NCI-H82 (cell line): ENCODE data around the gene ZNF548.
"Not testable (repeated sequence)": the region's sequence is repeated elsewhere in the genome, so short reads cannot be mapped to it uniquely, and the experiment has no call there.

Experiments used
- DNase-seq: peaks from one replicate; lab custom pipeline; 2025; lab: John Stamatoyannopoulos, UW

Gene ZNF548

GRCh38 chr19:57389730-57390598 is at the start of gene ZNF548:
TSS of gene ZNF548 (plus strand) at chr19:57389854. CDS start at chr19:57390100, 246 bp downstream.
- peak; percentile 99 for DNase-seq

- no peak for DNase-seq
These were observed 47.1 kb upstream of the ZNF548 start for GRCh38 chr19:57342582-57342981.

GRCh38 chr19:57348136-57348535 is 41.5 kb upstream of the ZNF548 start:
- peak; percentile 5 for DNase-seq

- DNase-seq: peak; percentile 97
These were observed 38.5 kb upstream of the ZNF548 start, which contains the start of gene ZNF304 for GRCh38 chr19:57350877-57351805. TSS of gene ZNF304 (plus strand) at chr19:57351271. CDS start at chr19:57351665, 394 bp downstream.

DNA sequence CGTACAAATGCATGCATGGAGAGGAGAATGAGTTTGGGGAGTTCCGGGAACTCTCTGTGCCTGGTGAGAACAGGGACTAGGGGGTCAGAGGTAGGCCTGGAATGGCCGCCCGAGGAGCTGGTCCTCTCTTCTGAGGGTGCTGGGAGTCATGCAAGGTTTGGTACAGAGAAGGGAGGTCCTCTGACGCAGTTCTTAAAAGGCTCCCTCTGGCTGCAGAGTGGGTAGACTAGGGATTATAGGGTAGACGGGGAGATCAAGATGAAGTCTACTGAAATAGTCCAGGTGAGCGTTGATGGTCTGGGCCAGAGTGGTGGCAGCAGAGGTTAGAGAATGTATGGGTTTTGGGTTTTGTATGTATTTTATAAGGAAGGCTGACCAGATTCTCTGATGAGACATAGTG is 37.8 kb upstream of the ZNF548 start:
- DNase-seq: peak; percentile 13

GRCh38 chr19:57355916-57356315 is 33.7 kb upstream of the ZNF548 start:
- no peak for DNase-seq

DNA sequence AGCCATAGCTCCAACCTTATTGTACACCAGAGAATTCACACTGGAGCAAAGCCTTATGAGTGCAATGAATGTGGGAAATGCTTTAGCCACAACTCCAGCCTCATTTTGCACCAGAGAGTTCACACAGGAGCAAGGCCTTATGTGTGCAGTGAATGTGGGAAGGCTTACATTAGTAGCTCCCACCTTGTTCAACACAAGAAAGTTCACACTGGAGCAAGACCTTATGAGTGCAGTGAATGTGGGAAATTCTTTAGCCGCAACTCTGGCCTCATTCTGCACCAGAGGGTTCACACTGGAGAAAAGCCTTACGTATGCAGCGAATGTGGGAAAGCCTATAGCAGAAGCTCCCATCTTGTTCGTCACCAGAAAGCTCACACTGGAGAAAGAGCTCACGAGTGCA is 32.2 kb upstream of the ZNF548 start:
- no peak for DNase-seq

DNA sequence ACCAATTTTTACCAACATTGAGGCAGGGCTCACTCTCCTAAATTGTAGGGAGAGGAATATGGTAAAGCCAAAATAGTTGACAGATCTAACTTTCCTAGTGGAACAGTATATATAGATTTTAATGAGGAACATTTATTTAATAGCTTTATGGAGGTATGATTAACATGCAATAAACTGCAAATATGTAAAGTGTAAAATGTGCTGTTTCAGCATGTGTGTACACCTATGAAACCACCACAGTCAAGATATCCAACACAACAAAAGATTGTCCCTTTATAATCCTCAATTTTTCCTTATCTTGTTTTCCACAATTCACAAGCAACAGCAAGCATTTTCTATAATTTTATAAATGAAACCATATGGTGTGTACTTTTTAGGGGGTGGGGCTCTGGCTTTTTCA is 30.4 kb upstream of the ZNF548 start:
- DNase-seq: no peak

DNA sequence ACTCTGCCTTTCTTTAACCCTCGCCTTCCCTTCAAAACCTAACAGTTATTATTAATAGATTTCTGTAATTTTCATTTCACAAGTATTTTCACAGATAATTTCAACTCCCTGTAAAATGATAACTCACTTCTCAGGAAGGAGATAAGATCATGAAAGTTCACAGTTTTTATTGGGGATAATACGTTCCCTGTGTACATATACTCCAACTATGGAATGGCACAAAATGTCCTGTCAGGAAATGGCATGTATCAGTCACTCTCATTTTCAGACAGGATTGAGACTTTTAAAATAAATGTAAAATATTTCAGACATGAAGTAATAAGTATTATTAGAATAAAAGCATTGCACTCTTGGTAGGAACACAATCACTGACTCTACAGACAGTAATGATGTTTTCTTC is 27.2 kb upstream of the ZNF548 start:
- DNase-seq: no peak

- DNase-seq: peak; percentile 99
These were observed 26.5 kb upstream of the ZNF548 start, which contains the start of the genes TRAPPC2B and ZNF547 for GRCh38 chr19:57362997-57363687. TSS of gene TRAPPC2B (plus strand) at chr19:57363551. CDS start at chr19:57364834, 1,283 bp downstream. TSS of gene ZNF547 (plus strand) at chr19:57363551. CDS start at chr19:57368556, 5,005 bp downstream.

DNA sequence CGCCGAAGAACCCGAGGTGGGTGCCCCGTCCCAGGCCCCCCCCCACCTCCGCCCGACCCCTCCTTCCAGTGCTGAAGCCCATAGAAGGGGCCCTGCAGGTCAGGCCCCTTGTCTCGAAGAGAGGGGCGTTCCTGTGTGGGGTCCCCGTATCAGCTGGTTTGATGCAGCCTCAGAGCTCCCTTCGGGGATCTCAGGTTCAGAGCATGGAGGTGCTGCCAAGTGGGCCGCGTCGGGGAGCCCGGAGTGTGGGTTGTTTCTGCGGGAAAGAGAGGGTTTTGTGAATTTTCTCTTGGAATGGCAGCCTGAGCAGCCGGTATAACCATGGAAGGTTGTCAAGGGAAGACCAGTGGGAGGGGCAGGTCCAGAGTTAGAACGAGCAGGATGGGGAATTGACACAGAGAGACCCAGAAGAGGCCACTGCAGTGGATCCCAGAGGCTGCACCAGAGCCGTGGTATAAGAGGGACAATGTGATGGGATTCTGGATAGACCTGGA is 25.9 kb upstream of the ZNF548 start:
- peak; percentile 13 for DNase-seq

DNA sequence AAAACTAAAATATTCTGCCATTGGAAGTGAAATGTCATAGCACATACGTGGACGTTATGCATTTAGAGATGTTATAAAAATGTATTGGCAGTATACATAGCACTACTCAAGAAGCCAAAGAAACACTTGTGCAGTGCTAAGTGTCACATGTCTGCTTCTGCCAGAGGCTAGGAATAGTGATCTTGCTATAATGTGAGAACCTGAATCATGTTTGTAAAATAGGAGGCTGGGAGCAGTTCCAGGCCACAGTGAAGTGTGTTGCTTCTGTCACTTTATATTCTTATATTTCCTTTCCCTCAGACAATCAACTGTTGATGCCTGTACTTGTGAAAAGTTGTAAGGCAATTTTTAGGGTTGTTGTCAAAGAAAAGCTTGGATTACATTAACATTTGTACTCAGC is 22.9 kb upstream of the ZNF548 start:
- DNase-seq: no peak

DNA sequence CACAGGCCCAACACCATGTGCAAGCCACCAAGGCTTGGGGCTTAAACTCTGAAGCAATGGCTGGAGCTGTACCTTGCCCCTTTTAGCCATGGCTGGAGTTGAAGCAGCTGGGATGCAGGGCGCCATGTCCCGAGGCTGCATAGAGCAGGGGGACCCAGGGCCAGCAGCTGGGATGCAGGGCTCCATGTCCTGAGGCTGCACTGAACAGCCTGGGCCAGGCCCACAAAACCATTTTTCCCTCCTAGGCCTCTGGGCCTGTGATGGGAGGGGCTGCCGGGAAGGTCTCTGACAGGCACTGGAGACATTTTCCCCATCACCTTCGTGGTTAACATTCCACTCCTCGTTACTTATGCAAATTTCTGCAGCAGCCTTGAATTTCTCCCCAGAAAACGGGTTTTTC is 15.5 kb upstream of the ZNF548 start:
- DNase-seq: no peak

- not testable (repeated sequence) for DNase-seq
These were observed 15.0 kb upstream of the ZNF548 start for GRCh38 chr19:57374647-57375046.

GRCh38 chr19:57376151-57376550 is 13.5 kb upstream of the ZNF548 start:
- DNase-seq: no peak

DNA sequence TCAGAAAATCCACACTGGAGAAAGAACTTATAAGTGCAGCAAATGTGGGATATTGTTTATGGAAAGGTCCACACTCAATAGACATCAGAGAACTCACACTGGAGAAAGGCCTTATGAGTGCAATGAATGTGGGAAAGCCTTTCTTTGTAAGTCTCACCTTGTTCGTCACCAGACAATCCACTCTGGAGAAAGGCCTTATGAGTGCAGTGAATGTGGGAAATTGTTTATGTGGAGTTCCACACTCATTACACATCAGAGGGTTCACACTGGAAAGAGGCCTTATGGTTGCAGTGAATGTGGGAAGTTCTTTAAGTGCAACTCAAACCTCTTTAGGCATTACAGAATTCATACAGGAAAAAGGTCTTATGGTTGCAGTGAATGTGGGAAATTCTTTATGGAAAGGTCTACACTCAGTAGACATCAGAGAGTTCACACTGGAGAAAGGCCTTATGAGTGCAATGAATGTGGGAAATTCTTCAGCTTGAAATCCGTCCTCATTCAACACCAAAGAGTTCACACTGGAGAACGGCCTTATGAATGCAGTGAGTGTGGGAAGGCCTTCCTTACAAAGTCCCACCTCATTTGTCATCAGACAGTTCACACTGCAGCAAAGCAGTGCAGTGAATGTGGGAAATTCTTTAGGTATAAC is 12.0 kb upstream of the ZNF548 start:
- DNase-seq: no peak

GRCh38 chr19:57380923-57381322 is 8.7 kb upstream of the ZNF548 start:
- DNase-seq: no peak

- DNase-seq: no peak
These were observed 6.7 kb upstream of the ZNF548 start for GRCh38 chr19:57382806-57383488.

GRCh38 chr19:57389194-57389729 is 392 bp upstream of the ZNF548 start:
- no peak for DNase-seq

- no peak for DNase-seq
These were observed 6.1 kb downstream of the ZNF548 start for GRCh38 chr19:57395710-57396109.
